Breast epithelium (tissue), 3 donors: ENCODE data around the gene TPK1.

Source experiments
- POLR2AphosphoS5 ChIP-seq, 3 donors: sonication (generic); formaldehyde crosslinking; IDR thresholded peaks; one replicate each; pipeline ENCODE4 v1.6.1; 2017; ENCODE audit warnings: antibody characterized with exemption in 3 of 3
- TF ChIP-seq, protein P1 (sequence below), 3 donors: fragments of 450-650 bp; IDR thresholded peaks; one replicate each; pipeline ENCODE4 v1.5.1; 2016 to 2017; ENCODE audit warnings: antibody characterized with exemption in 3 of 3, mild to moderate bottlenecking in 3 of 3, moderate library complexity in 3 of 3

DNA sequence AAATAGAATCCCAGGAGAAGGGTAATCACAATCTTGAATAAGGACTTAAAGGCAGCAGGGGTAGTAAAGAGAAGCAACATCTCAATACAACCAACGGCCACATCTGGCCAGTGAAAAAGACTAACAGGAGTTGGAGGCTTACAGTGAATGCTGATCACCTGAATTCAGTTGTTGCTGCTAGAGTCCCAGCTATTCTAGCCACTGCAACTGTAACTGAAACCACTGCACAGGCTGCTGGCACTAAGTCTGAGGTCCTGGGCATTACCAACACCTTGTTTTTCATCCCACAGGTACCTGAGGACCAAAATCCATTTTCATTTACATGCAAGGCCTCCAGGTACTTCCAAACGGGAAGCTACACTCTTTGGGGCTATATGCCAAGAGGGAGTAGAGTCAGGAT lies 44.4 kb downstream of the TPK1 start:
- TF ChIP-seq, protein P1, sequence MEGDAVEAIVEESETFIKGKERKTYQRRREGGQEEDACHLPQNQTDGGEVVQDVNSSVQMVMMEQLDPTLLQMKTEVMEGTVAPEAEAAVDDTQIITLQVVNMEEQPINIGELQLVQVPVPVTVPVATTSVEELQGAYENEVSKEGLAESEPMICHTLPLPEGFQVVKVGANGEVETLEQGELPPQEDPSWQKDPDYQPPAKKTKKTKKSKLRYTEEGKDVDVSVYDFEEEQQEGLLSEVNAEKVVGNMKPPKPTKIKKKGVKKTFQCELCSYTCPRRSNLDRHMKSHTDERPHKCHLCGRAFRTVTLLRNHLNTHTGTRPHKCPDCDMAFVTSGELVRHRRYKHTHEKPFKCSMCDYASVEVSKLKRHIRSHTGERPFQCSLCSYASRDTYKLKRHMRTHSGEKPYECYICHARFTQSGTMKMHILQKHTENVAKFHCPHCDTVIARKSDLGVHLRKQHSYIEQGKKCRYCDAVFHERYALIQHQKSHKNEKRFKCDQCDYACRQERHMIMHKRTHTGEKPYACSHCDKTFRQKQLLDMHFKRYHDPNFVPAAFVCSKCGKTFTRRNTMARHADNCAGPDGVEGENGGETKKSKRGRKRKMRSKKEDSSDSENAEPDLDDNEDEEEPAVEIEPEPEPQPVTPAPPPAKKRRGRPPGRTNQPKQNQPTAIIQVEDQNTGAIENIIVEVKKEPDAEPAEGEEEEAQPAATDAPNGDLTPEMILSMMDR (IDR thresholded peaks at IDR 0.05): no peak
- TF ChIP-seq POLR2AphosphoS5 (IDR thresholded peaks at IDR 0.05): no peak
